Hematopoietic multipotent progenitor cell treated with erythropoietin and hydrocortisone succinate and interleukin-3 and kit ligand, for 17 days (in vitro differentiated cells): ENCODE data around the gene SVOP.
"Not testable (repeated sequence)": the region's sequence is repeated elsewhere in the genome, so short reads cannot be mapped to it uniquely, and the experiment has no call there.

Experiments used
- DNase-seq: peaks from one replicate; pipeline ENCODE4 v3.0.0-alpha.2; 2015; ENCODE audit warnings: low spot score

The SVOP gene

DNA sequence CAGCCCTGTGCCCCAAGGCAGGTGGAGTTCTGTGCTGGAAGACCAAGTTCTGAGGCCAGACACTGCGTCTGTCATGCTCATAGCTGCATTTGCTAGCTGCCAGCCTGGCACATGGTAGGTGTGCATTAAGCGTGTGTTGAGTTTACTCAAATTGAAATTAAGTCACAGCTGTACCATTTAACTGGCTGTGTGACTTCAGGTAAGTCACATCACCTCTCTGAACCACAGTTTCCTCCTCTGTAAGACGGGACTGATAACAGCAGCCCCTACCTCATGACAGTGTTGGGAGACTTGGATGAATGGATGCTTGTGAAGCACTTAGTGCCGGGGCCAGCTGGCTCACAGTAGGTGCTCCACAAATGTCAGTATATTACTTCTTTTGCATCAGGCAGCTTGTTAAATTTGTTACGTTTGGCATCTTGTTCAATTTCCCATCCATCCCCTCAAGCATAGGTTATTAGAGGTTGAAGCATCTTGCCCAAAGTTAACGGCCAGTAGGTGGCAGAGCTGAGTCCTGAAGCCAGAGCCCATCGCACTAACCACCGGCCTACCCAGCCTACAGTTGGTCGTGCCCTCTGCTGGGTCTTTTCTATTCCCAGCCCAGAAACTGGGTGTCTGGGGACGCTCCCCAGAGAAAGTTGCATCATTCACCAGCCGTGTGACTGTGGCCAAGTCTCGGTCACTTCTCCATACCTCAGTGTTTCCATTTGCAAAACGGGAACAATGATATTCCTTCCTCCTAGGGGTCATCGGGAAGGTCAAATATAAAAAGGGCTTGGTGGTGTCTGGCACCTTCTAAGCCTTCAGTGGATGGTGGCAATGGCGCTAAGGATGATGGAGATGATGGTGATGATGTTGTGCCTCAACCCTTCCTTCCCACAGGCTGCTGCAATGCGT is 136.5 kb downstream of the SVOP start:
- DNase-seq, result peak; percentile 59

DNA sequence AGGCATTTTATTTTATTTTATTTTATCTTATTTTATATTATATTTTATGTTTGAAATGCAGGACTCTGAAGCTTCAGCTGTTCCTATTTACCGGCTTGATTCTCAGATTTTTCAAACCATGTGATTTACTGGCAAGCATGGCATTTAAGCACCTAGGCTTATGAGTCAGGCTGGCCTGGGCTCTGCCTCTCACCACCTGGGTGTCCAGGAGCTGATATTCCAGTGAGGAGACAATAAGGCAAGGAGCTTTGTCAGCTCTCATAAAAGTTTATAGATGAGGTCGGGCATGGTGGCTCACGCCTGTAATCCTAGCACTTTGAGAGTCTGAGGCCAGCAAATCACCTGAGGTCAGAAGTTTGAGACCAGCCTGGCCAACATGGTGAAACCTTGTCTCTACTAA is 138.9 kb downstream of the SVOP start:
- DNase-seq, result no peak

DNA sequence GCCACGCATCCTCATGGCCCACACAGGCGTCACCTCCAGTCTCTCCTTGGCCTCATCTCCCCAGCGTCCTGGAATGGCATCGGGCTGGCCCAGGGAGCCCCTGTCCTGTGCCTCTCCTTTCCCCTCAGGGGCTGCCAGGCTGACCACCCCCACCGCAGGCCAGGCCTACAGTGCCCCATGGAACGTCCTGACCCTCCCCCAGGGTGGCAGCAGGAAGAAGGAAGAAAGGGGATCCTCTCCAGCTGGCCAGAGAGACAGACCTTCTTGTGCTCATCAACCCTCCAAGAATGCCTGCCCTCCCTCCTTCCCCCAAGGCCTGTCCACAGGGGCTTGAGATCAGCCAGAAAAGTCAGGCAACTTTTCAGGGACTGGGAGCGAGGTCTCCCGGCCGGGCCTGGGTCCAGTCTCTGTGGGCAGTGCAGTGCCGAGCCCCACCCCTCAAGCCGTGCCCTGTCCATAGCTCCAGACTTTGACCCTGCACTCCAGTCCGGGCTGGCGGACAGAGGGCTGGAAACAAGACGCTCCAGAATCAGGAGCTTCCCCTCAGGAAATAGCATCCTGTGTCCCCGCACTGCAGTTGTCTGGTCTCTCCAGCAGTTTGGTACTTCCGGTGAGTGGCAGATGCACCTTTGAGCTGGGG is 141.1 kb downstream of the SVOP start, which contains the start of gene DAO:
DAO (plus strand) TSS at position 478 of the 640 bp plus-strand sequence. CDS start 4,915 bp downstream, outside the sequence.
- DNase-seq, result no peak

DNA sequence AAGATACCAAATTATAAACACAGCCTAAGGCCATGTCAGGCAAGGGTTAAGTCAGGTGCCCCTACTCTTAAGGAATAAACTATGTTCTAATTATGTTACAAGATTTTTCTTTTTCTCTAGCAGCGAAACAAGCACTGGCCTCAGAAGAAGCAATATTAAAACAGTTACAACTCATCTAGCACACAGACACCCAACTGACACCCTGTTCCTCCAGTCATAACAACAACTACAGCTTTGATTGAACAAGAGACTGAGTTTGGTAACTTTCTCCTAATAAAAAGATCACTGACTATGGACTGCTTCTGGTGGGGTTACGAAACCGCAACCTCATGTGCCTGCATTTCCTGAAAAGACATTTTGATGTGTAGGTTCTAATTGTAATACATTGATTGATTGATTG is 144.3 kb downstream of the SVOP start:
- no peak for DNase-seq

DNA sequence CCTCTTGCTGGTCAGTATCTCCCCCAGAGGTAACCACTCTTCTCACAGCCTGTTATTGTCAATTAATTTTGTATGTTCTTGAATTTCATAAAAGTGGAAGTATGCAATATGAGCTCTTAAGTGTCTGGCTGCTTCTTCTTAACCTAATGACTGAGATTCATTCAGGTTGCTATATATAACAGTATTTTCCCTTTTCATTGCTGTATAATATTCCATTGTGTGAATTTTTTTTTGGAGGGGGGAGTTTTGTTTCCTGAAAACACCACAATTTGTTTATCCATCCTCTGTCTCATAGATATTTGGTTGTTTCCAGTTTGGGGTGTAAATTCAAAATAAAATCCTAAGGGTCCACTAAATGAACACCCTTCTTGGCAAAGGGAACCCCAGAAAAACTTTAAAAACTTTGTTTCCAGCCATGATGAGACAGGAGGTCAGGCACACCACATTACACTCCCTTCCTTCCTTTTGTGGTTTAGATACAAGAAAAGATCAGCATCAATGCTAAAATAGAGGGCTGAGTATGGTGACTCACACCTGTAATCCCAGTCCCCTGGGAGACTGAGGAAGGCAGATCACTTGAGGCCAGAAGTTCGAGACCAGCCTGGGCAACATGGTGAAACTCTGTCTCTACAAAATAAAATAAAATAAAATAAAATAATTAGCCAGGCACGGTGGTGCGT is 145.0 kb downstream of the SVOP start:
- DNase-seq, result no peak

DNA sequence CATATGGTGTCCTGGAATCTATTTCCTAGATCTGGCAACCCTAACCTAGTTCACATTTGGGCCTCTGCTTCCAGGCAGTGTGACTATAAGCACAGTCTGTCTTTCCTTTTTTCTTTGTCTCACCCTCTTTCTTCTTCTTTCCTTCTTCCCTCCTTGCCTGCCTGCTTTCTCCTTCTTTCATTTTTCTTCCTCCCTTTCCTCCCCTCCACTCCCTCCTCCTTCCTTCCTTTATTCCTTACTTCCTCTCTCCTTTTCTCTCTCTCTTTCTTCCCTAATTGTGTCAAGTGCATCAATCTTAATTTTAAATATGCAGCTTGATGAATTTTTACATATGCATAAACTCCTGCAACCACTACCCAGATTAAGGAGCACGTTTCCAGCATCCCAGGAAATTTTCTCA is 145.6 kb downstream of the SVOP start:
- no peak for DNase-seq

DNA sequence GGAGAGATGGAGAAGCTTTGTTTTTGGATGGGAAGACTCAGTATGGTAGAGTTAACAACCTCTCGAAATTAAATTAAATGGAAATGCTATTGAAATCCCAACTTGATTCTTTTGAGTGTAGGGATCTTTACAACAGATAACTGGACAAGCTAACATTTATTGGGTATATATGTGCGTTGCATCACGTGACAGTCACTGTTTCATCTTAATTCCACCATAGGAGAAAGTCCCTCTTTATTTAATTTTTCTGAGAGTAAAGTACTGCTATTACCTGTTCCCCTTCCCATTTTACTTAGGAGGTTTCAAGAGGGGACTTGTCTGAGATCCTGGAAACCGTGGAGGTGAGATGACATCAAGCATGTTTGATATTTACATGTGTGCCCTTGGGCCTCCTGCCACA is 152.1 kb downstream of the SVOP start:
- DNase-seq, result no peak

DNA sequence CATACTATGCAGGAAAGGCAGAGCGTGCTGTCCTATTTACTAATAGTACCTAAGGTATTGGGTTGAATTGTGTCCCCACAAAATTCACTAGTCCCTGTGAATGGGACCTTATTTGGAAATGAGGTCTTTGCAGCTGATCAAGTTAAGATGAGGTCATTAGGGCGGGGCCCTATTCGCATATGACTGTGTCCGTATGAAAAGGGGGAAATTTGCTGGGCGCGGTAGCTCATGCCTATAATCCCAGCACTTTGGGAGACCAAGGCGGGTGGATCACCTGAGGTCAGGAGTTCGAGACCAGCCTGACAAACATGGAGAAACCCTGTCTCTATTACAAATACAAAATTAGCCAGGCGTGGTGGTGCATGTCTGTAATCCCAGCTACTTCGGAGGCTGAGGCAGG is 154.8 kb downstream of the SVOP start:
- DNase-seq, result not testable (repeated sequence)

DNA sequence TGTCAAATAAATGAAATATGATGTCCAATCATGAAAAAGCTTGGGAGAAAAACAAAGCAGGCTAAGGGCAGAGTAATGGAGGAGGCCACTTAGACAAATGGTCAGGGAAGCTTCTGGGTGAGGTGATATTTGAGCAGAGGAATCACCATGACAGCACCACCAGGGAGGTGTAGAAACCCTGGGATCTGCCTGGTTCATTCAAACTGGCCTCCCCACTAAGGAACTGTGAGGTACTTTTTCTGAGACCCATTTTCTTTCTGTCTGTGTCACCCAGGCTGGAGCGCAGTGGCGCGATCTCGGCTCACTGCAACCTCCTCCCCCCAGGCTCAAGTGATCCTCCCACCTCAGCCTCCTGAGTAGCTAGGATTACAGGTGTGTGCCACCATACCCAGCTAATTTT is 155.7 kb downstream of the SVOP start:
- DNase-seq, result no peak

DNA sequence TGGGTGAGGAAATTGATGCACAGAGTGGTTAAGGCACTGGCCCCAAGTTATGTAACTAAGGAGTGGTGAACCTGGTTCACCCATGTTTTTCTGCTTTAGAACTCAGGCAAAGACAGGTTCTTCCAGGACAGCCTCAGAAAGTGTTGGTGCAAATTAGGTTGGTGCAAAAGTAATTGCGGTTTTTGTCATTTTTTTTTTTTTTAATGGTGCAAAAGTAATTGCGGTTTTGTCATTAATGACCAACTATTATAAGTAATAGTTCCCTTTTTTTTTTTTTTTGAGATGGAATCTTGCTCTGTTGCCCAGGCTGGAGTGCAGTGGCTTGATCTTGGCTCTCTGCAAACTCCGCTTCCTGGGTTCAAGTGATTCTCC is 158.3 kb downstream of the SVOP start:
- DNase-seq, result no peak

DNA sequence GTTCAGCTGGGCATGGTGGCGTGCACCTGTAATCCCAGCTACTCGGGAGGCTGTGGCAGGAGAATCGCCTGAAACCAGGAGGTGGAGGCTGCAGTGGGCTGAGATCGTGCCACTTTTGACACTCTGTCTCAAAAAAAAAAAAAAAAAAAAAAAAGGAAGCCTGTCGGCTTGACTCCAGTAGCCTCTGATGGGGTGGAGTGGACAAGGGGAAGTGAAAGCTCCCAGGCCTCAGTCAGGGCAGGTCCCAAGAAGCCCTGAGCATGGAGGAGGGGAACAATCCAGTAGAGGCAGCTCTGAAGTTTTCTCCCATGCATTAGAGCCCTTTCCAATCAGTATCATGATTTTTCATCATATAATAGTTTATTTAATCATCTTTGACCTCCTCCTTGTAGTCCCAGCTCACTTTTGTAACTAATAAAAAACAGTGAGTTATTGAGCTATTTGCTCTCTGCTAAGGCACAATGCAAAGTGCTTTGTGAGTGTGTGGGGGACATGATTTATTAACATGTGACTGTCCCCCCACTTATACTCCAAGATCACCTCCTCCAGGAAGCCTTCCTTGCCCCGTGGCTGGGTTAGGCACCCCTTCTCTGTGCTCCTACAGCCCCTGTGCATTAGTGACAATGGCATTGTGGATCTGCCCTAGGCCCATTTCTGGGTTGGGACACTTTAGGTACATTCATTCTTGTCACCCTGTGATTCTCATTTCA is 158.8 kb downstream of the SVOP start:
- DNase-seq, result no peak

DNA sequence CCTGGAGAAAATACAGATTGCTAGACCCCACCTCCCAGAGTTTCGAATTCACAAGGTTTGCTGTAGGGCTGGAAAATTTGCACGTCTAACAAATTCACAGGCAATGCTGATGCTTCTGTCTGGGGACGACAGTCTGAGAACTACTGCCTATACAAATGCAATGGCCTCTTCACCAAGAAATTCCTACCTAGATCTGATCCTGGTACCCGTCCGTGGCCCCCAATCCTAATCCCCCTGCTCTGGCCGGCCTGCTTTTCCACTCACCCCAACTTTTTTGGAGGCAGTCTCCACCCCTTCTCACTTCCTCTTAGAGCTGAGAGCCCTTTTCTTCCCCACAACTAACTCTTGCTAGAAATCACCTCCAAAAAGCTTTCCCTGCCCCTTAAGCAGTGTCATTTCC is 160.4 kb downstream of the SVOP start:
- no peak for DNase-seq

DNA sequence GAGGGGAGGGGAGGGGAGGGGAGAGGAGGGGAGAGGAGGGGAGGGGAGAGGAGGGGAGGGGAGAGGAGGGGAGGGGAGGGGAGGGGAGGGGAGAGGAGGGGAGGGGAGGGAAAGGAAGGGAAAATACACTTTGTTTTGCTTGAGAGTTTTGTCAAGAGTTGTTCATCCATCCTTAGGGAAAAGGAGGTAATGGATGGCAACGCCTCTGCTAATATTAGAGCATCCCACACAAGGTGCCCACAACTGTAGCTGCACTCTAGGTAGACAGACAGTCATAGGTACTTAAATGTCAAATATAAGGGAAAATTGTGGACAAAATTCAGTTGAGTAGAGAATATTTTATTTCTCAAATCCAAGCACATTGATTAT is 161.0 kb downstream of the SVOP start:
- no peak for DNase-seq

DNA sequence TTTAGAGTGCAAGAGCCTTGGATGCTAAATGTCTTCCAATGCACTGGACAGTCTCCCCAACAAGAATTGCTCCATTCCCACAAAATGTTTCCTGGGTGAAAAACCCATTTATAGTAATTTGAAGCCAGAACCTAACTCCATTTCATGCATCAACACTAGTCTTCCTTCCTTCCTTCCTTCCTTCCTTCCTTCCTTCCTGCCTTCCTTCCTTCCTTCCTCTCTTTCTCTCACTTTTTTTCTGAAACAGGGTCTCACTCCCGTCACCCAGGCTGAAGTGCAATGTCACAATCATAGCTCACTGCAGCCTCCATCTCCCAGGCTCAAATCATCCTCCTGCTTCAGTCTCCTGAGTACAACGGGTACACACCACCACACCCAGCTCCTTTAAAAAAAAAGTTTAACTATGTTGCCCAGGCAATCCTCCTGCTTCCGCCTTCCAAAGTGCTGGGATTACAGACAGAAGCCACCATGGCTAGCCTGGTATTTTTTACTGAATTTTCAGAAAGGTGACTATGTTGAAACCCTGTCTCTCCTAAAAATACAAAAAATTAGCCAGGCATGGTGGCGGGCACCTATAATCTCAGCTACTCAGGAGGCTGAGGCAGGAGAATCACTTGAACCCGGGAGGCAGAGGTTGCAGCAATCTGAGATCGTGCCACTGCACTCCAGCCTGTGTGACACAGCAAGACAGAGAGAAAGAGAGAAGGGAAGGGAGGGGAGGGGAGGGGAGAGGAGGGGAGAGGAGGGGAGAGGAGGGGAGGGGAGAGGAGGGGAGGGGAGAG is 161.5 kb downstream of the SVOP start:
- DNase-seq, result not testable (repeated sequence)

DNA sequence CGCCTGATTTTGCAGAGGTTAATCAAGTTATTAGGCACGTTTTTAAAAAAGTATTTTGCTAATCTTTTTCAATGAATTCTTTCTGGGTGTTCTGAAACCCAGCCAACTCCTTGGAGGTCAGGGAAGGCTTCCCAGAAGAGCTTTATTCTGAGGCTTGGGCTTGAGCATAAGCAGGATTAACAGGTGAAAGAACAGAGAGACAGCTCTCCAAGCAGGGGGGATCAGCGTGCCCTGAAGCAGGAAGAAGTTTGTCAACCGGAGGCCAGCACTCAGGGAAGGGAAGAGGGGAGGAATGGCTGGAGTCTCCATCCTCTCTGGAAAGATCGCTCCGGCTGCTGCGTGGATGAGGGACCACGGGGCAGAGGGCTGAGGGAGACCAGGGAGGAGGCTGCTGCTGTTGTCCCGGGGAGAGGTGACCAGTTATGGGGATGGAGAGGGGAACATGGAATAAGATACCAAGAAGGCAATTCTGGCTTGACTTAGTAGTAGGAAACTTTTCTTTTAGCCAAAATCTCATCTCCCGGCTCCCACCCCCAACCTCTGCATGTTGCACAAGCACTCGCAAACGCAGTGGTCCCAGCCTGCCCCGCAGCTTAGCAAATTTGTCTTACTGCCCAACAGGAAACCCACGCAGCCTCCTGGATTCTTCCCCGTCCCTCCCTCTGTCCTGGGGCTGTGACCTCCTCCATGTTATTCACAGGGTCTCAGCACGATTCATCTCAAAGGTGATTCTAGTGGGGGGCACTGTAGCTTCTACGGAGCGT is 162.4 kb downstream of the SVOP start:
- DNase-seq, result no peak
